ENCODE data around the gene DPH2. TPM values are rescaled to one million over a fixed set of nuclear protein-coding genes. Genes with fewer than 3 reads are reported as not detected.

Gene DPH2
- polyA plus RNA-seq, 1 donor from 2014 or later: 26.0 TPM

DNA sequence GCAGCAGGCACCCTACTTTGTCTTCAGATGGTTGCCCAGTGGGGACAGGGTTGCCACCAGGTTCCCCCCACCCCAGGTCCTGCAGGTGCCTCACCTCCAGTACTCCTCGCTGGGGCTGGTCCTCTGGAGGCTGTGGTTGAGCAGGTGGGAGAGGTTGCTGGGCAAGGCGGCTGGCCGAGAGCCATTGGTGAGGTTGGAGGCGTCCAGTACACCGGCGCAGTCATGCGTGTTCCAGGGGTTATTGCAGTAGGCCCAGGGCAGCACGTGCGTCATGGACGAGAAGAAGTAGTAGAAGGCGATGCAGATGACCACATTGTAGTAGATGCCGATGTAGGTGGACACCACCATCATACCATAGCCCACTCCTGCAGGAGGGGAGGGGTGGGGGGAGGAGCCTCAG lies 38.4 kb downstream of the DPH2 start:
- H3K4me3 ChIP-seq (ENCODE audit: low read length): no peak overlapping the region
- no peak overlapping the region for H2AFZ ChIP-seq (ENCODE audit: low read depth, low read length)
- TF ChIP-seq, protein P1, sequence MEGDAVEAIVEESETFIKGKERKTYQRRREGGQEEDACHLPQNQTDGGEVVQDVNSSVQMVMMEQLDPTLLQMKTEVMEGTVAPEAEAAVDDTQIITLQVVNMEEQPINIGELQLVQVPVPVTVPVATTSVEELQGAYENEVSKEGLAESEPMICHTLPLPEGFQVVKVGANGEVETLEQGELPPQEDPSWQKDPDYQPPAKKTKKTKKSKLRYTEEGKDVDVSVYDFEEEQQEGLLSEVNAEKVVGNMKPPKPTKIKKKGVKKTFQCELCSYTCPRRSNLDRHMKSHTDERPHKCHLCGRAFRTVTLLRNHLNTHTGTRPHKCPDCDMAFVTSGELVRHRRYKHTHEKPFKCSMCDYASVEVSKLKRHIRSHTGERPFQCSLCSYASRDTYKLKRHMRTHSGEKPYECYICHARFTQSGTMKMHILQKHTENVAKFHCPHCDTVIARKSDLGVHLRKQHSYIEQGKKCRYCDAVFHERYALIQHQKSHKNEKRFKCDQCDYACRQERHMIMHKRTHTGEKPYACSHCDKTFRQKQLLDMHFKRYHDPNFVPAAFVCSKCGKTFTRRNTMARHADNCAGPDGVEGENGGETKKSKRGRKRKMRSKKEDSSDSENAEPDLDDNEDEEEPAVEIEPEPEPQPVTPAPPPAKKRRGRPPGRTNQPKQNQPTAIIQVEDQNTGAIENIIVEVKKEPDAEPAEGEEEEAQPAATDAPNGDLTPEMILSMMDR (IDR thresholded peaks at IDR 0.05; ENCODE audit: poor library complexity, severe bottlenecking): no peak
- no peak for TF ChIP-seq RAD21 (conservative IDR thresholded peaks at IDR 0.05)
- no peak for TF ChIP-seq SMC3 (conservative IDR thresholded peaks at IDR 0.05; ENCODE audit: poor library complexity)
- TF ChIP-seq EZH2 (IDR thresholded peaks at IDR 0.05; ENCODE audit: borderline replicate concordance, insufficient read depth, low read length, poor library complexity, severe bottlenecking): no peak
- TF ChIP-seq MXI1 (conservative IDR thresholded peaks at IDR 0.05; ENCODE audit: poor library complexity, severe bottlenecking): no peak
- no peak for TF ChIP-seq POLR2AphosphoS5 (IDR thresholded peaks at IDR 0.05)
- no peak for TF ChIP-seq EP300 (conservative IDR thresholded peaks at IDR 0.05; ENCODE audit: poor library complexity, severe bottlenecking)
- no peak for TF ChIP-seq TAF1 (IDR thresholded peaks at IDR 0.05; ENCODE audit: low read depth)
- H3K27me3 ChIP-seq (ENCODE audit: insufficient read depth, low read depth, low read length): no peaks in the 10 kb centered on the region
- no peaks in the 10 kb centered on the region for H4K20me1 ChIP-seq (ENCODE audit: insufficient read depth)
- H3K79me2 ChIP-seq (replicated peaks; ENCODE audit: insufficient read depth, low read length): no peaks in the 10 kb centered on the region
- H3K36me3 ChIP-seq (ENCODE audit: insufficient read depth, low read length): no peaks in the 10 kb centered on the region
- H3K4me2 ChIP-seq (ENCODE audit: low read length): no peak overlapping the region
- no peaks in the 10 kb centered on the region for H3K9me2 ChIP-seq (ENCODE audit: insufficient read depth, low read length)
- H3K27ac ChIP-seq (ENCODE audit: low read length): no peak overlapping the region
- no peaks in the 10 kb centered on the region for H3K9me3 ChIP-seq (ENCODE audit: low read length)
- no peak overlapping the region for H3K9ac ChIP-seq (ENCODE audit: low read length)
- H3F3A ChIP-seq (ENCODE audit: insufficient read depth, low read length, poor library complexity, severe bottlenecking): no peaks in the 10 kb centered on the region

DNA sequence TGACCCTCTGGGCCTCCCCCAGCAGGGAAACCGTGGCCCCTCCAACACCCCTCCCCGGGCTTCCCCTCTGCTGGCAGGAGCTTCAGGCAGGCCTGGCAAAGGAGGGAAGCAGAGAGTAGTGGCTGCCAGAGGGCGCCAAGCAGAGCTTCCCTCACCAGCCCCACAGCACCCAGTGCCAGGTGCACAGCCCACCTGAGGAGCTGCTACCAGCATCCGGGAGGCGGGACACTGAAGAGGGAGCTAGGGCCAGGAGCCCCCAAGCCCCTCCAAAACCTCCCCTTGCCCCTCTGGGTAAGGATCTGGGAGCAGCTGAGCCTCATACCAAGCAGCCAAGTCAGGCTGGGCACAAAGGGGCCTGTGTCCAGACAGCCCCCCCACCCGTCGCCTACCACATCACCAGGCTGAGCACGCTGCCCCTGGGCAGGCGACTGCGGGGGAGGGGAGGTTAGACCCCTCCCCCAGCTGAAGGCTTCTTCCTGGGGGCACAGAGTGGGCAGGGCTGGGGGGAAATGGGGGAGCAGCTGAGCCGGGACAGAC lies 41.2 kb downstream of the DPH2 start:
- H3K4me3 ChIP-seq (ENCODE audit: low read length): no peak overlapping the region
- H3K9ac ChIP-seq (ENCODE audit: low read length): no peak overlapping the region

More for the DNA sequence above, 41.2 kb downstream of the DPH2 start:
- H3K9me2 ChIP-seq (ENCODE audit: insufficient read depth, low read length): no peaks in the 10 kb centered on the region
- H3K36me3 ChIP-seq (ENCODE audit: insufficient read depth, low read length): no peaks in the 10 kb centered on the region
- H3K4me2 ChIP-seq (ENCODE audit: low read length): no peak overlapping the region
- no peak for TF ChIP-seq EP300 (conservative IDR thresholded peaks at IDR 0.05; ENCODE audit: poor library complexity, severe bottlenecking)
- no peak for TF ChIP-seq TAF1 (IDR thresholded peaks at IDR 0.05; ENCODE audit: low read depth)
- no peak for TF ChIP-seq POLR2AphosphoS5 (IDR thresholded peaks at IDR 0.05)
- TF ChIP-seq, protein P1 (IDR thresholded peaks at IDR 0.05; ENCODE audit: poor library complexity, severe bottlenecking): no peak
- no peak for TF ChIP-seq EZH2 (IDR thresholded peaks at IDR 0.05; ENCODE audit: borderline replicate concordance, insufficient read depth, low read length, poor library complexity, severe bottlenecking)
- no peak for TF ChIP-seq RAD21 (conservative IDR thresholded peaks at IDR 0.05)
- TF ChIP-seq SMC3 (conservative IDR thresholded peaks at IDR 0.05; ENCODE audit: poor library complexity): no peak
- TF ChIP-seq, protein P2, sequence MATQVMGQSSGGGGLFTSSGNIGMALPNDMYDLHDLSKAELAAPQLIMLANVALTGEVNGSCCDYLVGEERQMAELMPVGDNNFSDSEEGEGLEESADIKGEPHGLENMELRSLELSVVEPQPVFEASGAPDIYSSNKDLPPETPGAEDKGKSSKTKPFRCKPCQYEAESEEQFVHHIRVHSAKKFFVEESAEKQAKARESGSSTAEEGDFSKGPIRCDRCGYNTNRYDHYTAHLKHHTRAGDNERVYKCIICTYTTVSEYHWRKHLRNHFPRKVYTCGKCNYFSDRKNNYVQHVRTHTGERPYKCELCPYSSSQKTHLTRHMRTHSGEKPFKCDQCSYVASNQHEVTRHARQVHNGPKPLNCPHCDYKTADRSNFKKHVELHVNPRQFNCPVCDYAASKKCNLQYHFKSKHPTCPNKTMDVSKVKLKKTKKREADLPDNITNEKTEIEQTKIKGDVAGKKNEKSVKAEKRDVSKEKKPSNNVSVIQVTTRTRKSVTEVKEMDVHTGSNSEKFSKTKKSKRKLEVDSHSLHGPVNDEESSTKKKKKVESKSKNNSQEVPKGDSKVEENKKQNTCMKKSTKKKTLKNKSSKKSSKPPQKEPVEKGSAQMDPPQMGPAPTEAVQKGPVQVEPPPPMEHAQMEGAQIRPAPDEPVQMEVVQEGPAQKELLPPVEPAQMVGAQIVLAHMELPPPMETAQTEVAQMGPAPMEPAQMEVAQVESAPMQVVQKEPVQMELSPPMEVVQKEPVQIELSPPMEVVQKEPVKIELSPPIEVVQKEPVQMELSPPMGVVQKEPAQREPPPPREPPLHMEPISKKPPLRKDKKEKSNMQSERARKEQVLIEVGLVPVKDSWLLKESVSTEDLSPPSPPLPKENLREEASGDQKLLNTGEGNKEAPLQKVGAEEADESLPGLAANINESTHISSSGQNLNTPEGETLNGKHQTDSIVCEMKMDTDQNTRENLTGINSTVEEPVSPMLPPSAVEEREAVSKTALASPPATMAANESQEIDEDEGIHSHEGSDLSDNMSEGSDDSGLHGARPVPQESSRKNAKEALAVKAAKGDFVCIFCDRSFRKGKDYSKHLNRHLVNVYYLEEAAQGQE (IDR thresholded peaks at IDR 0.05; ENCODE audit: borderline replicate concordance): no peak
- no peak for TF ChIP-seq MXI1 (conservative IDR thresholded peaks at IDR 0.05; ENCODE audit: poor library complexity, severe bottlenecking)
- H3K27ac ChIP-seq (ENCODE audit: low read length): no peak overlapping the region
- H3K27me3 ChIP-seq (ENCODE audit: insufficient read depth, low read depth, low read length): no peaks in the 10 kb centered on the region
- no peaks in the 10 kb centered on the region for H4K20me1 ChIP-seq (ENCODE audit: insufficient read depth)
- H3F3A ChIP-seq (ENCODE audit: insufficient read depth, low read length, poor library complexity, severe bottlenecking): no peaks in the 10 kb centered on the region
- H3K79me2 ChIP-seq (replicated peaks; ENCODE audit: insufficient read depth, low read length): no peaks in the 10 kb centered on the region
- no peaks in the 10 kb centered on the region for H3K9me3 ChIP-seq (ENCODE audit: low read length)
- H2AFZ ChIP-seq (ENCODE audit: low read depth, low read length): no peak overlapping the region
